Upper lobe of left lung (tissue), 4 donors: ENCODE data around the gene PIK3C2A.

Experiments used
- POLR2AphosphoS5 ChIP-seq, 2 donors: sonication (generic); formaldehyde crosslinking; IDR thresholded peaks; one replicate each; pipeline ENCODE4 v1.5.1; 2017; ENCODE audit warnings: antibody characterized with exemption in 2 of 2
- TF ChIP-seq, protein P1 (sequence below), 6 experiments: fragments of 450-650 bp in 4 of 6; fragments of 200-600 bp in 2 of 6; sonication (generic) in 2 of 6; IDR thresholded peaks; one replicate each; pipeline ENCODE4 v1.5.1; 2016 to 2019; ENCODE audit warnings: antibody characterized with exemption in 6 of 6

DNA sequence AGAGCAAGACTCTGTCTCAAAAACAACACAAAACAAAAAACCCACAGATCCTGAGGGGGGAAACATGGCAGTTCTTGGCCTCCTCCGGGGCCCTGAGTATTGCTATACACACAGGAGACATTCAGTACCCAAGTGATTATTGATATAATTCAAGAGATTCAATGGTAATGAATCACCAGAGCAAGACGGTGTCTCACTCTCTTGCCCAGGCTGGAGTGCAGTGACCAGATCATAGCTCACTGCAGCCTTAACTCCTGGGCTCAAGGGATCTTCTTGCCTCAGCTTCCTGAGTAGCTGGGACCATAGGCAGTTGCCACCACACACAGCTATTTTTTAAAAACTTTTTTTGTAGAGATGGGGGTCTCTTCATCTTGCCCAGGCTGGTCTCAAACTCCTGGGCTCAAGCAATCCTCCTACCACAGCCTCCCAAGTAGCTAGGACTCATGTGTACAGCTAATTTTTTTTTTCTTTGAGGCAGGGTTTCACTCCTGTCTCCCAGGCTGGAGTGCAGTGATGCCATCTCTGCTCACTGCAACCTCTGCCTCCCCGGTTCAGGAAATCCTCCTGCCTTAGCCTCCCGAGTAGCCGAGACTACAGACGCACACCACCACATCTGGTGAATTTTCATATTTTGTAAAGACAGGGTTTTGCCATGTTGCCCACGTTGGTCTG, 21.8 kb upstream of the PIK3C2A start:
- TF ChIP-seq, protein P1, sequence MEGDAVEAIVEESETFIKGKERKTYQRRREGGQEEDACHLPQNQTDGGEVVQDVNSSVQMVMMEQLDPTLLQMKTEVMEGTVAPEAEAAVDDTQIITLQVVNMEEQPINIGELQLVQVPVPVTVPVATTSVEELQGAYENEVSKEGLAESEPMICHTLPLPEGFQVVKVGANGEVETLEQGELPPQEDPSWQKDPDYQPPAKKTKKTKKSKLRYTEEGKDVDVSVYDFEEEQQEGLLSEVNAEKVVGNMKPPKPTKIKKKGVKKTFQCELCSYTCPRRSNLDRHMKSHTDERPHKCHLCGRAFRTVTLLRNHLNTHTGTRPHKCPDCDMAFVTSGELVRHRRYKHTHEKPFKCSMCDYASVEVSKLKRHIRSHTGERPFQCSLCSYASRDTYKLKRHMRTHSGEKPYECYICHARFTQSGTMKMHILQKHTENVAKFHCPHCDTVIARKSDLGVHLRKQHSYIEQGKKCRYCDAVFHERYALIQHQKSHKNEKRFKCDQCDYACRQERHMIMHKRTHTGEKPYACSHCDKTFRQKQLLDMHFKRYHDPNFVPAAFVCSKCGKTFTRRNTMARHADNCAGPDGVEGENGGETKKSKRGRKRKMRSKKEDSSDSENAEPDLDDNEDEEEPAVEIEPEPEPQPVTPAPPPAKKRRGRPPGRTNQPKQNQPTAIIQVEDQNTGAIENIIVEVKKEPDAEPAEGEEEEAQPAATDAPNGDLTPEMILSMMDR (IDR thresholded peaks at IDR 0.05), result no peak
- no peak for TF ChIP-seq POLR2AphosphoS5 (IDR thresholded peaks at IDR 0.05)
